ENCODE results near the gene ZFYVE28.

- TF ChIP-seq CTCF (IDR thresholded peaks at IDR 0.05): no peak
- no peak for TF ChIP-seq POLR2A (IDR thresholded peaks at IDR 0.05)
- no peak for TF ChIP-seq EP300 (IDR thresholded peaks at IDR 0.05)
- no peak for TF ChIP-seq POLR2AphosphoS5 (IDR thresholded peaks at IDR 0.05)
Measured at GRCh38 chr4:2260344-2261109, 157.9 kb downstream of the ZFYVE28 start.

Data from stomach (tissue), 4 donors.